Measurements from ENCODE around the gene PCDHA3. TPM values are rescaled to one million over a fixed set of nuclear protein-coding genes. Genes with fewer than 3 reads are reported as not detected.

The PCDHA3 gene
- total RNA-seq, 2 experiments from 2014 or later: not detected

Other genes with a start within 250 kb of the PCDHA3 start
- gene SRA1, start 243.6 kb upstream of the PCDHA3 start, total RNA-seq: 10 to 100 TPM; 32.4 to 38.0 TPM
- 10 to 100 TPM; 28.5 to 32.8 TPM for gene APBB3, start 236.5 kb upstream of the PCDHA3 start, total RNA-seq
- 10 to 100 TPM; 84.0 to 96.6 TPM for gene SLC35A4, start 236.2 kb upstream of the PCDHA3 start, total RNA-seq
- gene CD14, start 167.9 kb upstream of the PCDHA3 start, total RNA-seq: under 1 TPM; 0.21 to 0.37 TPM
- 10 to 100 TPM; 33.5 to 38.8 TPM for gene TMCO6, start 161.6 kb upstream of the PCDHA3 start, total RNA-seq
- gene NDUFA2, start 153.4 kb upstream of the PCDHA3 start, total RNA-seq: 10 to 100 TPM; 76.3 to 79.9 TPM
- 100 to 1,000 TPM; 121 to 161 TPM for gene IK, start 153.2 kb upstream of the PCDHA3 start, total RNA-seq
- gene WDR55, start 136.2 kb upstream of the PCDHA3 start, total RNA-seq: 10 to 100 TPM; 33.7 to 37.1 TPM
- 1 to 10 TPM; 2.0 to 2.2 TPM for gene DND1, start 127.5 kb upstream of the PCDHA3 start, total RNA-seq
- gene HARS1, start 109.7 kb upstream of the PCDHA3 start, total RNA-seq: 10 to 100 TPM; 71.5 to 76.5 TPM
- 10 to 100 TPM; 32.7 to 34.2 TPM for gene HARS2, start 109.6 kb upstream of the PCDHA3 start, total RNA-seq
- 10 to 100 TPM; 52.4 to 61.3 TPM for gene ZMAT2, start 100.6 kb upstream of the PCDHA3 start, total RNA-seq
- gene PCDHA1, start 14.9 kb upstream of the PCDHA3 start, total RNA-seq: not detected
- not detected for gene PCDHA2, start 6.2 kb upstream of the PCDHA3 start, total RNA-seq
- not detected for gene PCDHA4, start 6.0 kb downstream of the PCDHA3 start, total RNA-seq
- not detected for gene PCDHA5, start 20.6 kb downstream of the PCDHA3 start, total RNA-seq
- gene PCDHA6, start 26.9 kb downstream of the PCDHA3 start, total RNA-seq: not detected
- gene PCDHA7, start 33.2 kb downstream of the PCDHA3 start, total RNA-seq: not detected
- gene PCDHA8, start 40.1 kb downstream of the PCDHA3 start, total RNA-seq: not detected
- not detected for gene PCDHA9, start 47.3 kb downstream of the PCDHA3 start, total RNA-seq
- gene PCDHA10, start 54.8 kb downstream of the PCDHA3 start, total RNA-seq: not detected
- gene PCDHA11, start 67.9 kb downstream of the PCDHA3 start, total RNA-seq: not detected
- gene PCDHA12, start 74.3 kb downstream of the PCDHA3 start, total RNA-seq: not detected
- not detected for gene PCDHA13, start 81.1 kb downstream of the PCDHA3 start, total RNA-seq
- gene PCDHAC1, start 125.2 kb downstream of the PCDHA3 start, total RNA-seq: not detected
- gene PCDHAC2, start 165.4 kb downstream of the PCDHA3 start, total RNA-seq: not detected